Body of pancreas (tissue), 4 donors: ENCODE results near the gene ST6GALNAC4.

Source experiments
- POLR2A ChIP-seq, 3 donors: fragments of 450-650 bp; IDR thresholded peaks; one replicate each; pipeline ENCODE4 v1.6.1; 2016; ENCODE audit warnings: antibody characterized with exemption in 3 of 3, mild to moderate bottlenecking in 2 of 3
- TF ChIP-seq, protein P1 (sequence below), 7 experiments: fragments of 450-650 bp in 4 of 7; fragments of 200-600 bp in 3 of 7; sonication (generic) in 3 of 7; IDR thresholded peaks; one replicate each; pipeline ENCODE4 v1.5.1; 2016 to 2019; ENCODE audit warnings: antibody characterized with exemption in 7 of 7

DNA sequence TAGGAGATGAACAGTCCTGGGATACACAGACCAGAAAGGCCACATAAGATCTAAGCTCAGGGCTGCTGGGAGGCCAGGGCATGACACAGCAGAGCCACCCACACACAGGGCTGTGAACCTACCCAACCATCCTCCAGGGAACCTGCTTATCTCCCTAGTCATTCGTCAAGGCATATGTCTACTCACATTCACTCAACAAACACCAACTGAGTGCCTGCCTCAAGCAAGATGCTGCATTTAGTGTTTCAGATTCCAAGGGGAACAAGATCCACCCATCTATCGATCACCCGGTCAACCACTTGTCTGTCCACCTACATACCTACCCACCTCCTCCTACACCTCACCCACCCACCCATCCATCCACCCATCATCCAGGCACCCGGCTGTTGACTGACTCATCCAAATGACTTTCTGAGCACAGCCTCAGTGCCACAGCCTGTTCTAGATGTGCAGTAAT, 19.0 kb upstream of the ST6GALNAC4 start:
- TF ChIP-seq, protein P1, sequence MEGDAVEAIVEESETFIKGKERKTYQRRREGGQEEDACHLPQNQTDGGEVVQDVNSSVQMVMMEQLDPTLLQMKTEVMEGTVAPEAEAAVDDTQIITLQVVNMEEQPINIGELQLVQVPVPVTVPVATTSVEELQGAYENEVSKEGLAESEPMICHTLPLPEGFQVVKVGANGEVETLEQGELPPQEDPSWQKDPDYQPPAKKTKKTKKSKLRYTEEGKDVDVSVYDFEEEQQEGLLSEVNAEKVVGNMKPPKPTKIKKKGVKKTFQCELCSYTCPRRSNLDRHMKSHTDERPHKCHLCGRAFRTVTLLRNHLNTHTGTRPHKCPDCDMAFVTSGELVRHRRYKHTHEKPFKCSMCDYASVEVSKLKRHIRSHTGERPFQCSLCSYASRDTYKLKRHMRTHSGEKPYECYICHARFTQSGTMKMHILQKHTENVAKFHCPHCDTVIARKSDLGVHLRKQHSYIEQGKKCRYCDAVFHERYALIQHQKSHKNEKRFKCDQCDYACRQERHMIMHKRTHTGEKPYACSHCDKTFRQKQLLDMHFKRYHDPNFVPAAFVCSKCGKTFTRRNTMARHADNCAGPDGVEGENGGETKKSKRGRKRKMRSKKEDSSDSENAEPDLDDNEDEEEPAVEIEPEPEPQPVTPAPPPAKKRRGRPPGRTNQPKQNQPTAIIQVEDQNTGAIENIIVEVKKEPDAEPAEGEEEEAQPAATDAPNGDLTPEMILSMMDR (IDR thresholded peaks at IDR 0.05): no peak
- TF ChIP-seq POLR2A (IDR thresholded peaks at IDR 0.05): no peak
